Stimulated activated CD8-positive, alpha-beta memory T cell treated with anti-CD3 and anti-CD28 coated beads, Interleukin-7, amount 100 ng/mL, for 24 hours (primary cell): ENCODE measurements around the gene FAM184A.
"Not testable (repeated sequence)": the region's sequence is repeated elsewhere in the genome, so short reads cannot be mapped to it uniquely, and the experiment has no call there.

ENCODE experiments used
- DNase-seq: peaks from one replicate; pipeline ENCODE4 v3.0.0-alpha.2; 2020; ENCODE audit warnings: low read depth

FAM184A gene

DNA sequence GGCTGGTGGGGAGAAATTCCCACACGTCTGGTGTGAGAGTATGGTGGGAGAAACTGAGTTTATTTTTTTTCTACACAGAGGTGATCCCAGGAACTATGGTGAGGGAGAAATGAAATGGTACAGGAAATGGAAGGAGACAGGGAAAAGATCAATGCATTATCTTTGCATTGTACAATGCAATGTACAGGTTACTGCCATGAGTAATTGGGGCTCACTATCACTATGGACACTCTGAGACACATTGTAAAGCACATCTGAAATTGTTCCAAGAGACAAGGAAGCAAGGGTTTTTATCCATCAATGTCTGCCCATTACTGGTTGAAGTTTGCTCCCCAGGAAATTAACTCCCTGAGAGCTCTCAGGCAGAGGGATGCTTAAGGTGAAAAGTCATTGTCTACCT lies 21.7 kb upstream of the FAM184A start:
- DNase-seq = no peak

DNA sequence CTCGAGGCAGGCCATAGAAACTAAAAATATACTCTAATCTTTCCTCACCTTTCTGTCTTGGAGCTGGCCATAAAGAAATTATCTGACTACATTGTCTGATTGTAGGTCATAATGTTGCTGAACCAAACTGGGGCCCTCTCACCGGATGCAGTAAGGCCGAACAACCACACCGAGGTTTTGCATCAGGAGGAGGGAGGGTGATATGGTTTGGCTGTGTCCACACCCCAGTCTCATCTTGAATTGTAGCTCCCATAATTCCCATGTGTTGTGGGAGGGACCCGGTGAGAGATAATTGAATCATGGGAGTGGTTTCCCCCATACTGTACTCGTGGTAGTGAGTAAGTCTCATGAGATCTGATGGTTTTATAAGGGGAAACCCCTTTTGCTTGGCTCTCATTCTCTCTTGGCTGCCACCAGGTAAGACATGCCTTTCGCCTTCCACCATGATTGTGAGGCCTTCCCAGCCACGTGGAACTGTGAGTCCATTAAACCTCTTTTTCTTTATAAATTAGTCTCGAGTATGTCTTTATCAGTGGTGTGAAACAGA lies 19.4 kb upstream of the FAM184A start:
- DNase-seq = not testable (repeated sequence)

- no peak for DNase-seq
These were observed 18.5 kb upstream of the FAM184A start for GRCh38 chr6:119096721-119097565.

DNA sequence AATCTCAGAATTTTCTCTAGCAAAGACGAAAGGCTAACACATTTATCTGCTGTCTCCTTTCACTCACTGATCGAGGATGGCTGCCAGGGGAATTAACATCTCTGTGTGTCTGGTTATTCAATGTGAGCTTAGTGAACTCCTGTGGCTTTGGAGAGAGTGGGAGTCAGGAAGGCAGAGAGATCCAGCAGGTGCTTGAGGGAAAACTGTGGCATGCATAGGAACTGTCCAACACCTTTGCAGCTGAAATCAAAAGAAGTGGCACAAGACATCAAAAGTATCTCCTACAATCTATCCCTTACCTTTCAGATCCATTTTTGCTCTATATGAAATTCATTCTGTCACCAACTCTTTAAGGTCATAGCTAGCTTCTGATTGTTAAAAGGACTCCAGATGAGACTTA lies 11.8 kb upstream of the FAM184A start:
- DNase-seq = no peak

- DNase-seq = no peak
These were observed 6.3 kb upstream of the FAM184A start for GRCh38 chr6:119084784-119085183.

- DNase-seq = no peak
These were observed 4.5 kb upstream of the FAM184A start for GRCh38 chr6:119083007-119083406.

DNA sequence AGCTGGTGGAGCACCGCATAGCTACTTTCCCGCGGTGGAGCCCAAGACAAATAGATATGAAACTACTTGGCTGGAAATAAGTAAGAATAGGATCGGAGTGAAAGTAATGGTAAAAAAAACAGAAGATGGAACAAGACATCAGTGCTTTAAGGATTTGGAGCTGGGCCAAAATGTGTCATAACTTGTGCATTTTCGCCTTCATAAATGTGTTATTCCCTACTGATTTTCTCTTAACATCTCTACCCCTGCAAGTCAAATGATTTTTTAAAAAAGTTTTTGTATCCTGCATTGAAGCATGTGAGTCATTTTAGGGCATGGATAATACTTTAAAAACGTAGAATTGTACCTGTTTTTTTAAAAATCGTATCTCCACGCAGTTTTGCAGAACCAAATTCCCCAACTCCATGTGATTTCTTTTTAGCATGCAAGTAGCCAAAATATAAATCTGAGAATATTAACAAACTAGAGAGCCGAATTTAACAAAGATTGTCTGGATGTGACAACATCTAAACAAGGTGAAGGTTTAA lies 882 bp upstream of the FAM184A start:
- no peak for DNase-seq

GRCh38 chr6:119077643-119078375 lies 655 bp downstream of the FAM184A start:
- no peak for DNase-seq

GRCh38 chr6:119077391-119077642 lies 1.1 kb downstream of the FAM184A start:
- DNase-seq = no peak

DNA sequence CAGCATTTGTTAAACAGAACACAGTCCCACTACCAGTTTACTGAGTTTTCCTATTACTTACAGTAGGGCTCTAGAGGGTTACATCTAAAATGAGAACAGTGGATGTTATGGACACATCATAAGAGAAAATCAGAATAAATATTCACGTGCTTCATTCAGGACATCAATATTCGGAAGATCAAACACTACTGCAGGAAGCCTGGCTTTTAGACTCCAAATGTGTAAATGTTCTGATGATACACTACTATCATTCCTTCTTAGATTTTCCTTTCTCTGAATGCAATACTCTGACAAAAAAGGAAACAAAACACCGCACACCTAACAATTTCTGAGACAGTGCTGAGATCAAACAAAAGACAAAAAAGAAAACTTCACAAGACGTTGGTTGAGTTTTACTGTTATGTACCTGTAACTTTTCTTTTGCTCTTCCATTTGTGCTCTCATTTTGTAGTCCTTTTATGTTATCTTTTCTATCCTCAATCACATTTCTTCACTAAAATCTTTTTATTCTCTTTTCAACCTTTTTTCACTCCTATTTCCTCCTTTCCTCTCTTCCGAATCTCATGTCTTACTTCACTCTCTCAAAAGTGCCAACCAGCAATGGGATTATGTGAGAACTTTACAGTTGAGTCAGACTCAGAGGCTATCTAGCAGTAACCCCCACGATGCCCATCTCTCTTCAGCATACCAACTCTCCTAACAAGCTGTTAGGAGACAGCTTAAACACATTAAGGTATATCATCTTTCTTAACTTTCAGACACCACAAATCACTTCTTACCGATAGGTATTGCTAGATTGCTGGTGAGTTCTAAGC lies 1.7 kb downstream of the FAM184A start:
- no peak for DNase-seq

GRCh38 chr6:119076173-119076572 lies 2.3 kb downstream of the FAM184A start:
- DNase-seq = no peak

DNA sequence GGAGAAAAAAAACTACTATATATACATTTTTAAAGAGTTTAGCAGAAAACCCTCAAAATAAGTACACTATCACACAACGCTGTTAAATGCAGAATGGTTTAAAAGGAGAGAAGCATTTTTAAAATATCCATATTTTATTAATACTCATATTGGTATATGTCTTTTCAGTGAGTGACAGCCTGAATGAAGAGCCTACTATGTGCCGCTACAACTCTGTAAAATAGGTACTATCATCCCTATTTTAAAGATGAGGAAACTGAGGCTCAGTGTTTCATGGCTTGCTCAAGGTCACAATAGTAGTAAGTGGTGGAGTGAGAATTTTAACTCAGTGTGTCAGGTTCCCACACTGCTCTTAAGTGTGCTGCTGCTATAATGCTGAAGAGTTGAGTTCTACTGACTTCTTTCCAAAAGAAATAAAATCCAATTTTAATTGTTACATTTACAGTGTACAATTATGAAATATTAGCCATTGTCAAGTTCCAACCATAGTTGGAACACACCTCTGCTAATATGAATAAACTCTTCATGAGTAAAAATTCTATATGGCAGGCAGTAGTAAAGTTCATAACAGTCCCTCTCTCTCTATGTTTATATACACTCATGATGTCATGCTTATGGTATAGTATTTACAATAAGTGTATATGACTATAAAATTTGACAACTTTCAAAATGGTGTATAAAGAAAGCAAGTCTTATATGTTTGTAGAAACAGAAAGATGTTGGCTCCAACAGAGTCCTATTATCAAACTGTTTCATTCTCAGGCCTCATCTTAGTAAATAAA lies 3.1 kb downstream of the FAM184A start:
- DNase-seq = no peak

- DNase-seq = no peak
These were observed 5.0 kb downstream of the FAM184A start for GRCh38 chr6:119073307-119074051.

- no peak for DNase-seq
These were observed 6.9 kb downstream of the FAM184A start for GRCh38 chr6:119071576-119071975.

- no peak for DNase-seq
These were observed 11.4 kb downstream of the FAM184A start for GRCh38 chr6:119067091-119067490.

GRCh38 chr6:119066517-119066916 lies 11.9 kb downstream of the FAM184A start:
- DNase-seq = no peak

DNA sequence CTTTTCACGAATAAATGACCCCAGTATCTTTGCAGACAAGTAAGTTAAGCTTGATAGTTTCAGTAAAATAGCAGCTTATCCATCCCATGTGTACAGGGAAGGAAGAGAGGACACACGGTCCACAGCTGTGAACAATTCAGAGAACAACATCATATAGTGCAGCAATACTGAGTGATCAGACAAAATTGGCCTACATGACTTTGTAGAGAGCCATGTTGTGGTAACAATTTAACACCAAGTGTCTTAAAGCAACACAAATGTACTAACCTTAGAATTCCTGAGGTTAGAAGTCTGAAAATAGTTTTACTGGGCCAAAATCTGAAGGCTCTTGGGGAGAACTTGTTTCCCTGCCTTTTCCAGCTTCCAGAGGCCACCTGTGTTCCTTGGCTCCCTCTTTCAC lies 12.5 kb downstream of the FAM184A start:
- DNase-seq = no peak

- DNase-seq = no peak
These were observed 13.1 kb downstream of the FAM184A start for GRCh38 chr6:119065382-119065781.

GRCh38 chr6:119063491-119063890 lies 15.0 kb downstream of the FAM184A start:
- DNase-seq = no peak

DNA sequence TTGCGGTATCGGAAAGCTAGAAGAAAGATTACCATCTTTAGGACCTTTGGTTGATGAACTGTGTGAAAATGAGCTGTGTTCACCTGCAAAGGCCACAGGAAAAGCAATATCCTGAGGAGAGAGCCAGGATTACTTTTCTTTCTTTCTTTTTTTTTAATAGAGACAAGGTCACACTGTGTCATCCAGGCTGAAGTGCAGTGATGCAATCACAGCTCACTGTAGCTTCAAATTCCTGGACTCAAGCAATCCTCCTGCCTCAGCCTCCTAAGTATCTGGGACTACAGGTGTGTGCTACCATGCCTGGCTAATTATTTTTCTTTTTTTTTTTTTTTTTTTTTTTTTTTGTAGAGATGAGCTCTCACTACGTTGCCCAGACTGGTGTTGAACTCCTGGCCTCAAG lies 17.2 kb downstream of the FAM184A start:
- no peak for DNase-seq
